ENCODE data around the gene PTPN3. TPM values are rescaled to one million over a fixed set of nuclear protein-coding genes. Genes with fewer than 3 reads are reported as not detected.
A peak's percentile ranks its signal among the peaks of the same experiment; 100 is the strongest.
"Not testable (repeated sequence)": the region's sequence is repeated elsewhere in the genome, so short reads cannot be mapped to it uniquely, and the experiment has no call there.

Gene PTPN3
- total RNA-seq, 1 experiment from 2014 or later, result 10.3 TPM

- DNase-seq (ENCODE audit: low spot score), result peak; percentile 67
These were observed 96.7 kb downstream of the PTPN3 start for GRCh38 chr9:109401169-109401989.

GRCh38 chr9:109399258-109399767, 98.8 kb downstream of the PTPN3 start:
- no peak for DNase-seq (ENCODE audit: low spot score)

GRCh38 chr9:109391176-109391575, 106.9 kb downstream of the PTPN3 start:
- DNase-seq (ENCODE audit: low spot score), result no peak

GRCh38 chr9:109387856-109388255, 110.3 kb downstream of the PTPN3 start:
- no peak for DNase-seq (ENCODE audit: low spot score)

- DNase-seq (ENCODE audit: low spot score), result no peak
These were observed 110.9 kb downstream of the PTPN3 start for GRCh38 chr9:109387206-109387605.

- no peak for DNase-seq (ENCODE audit: low spot score)
These were observed 112.6 kb downstream of the PTPN3 start for GRCh38 chr9:109385499-109385898.

- no peak for DNase-seq (ENCODE audit: low spot score)
These were observed 114.2 kb downstream of the PTPN3 start for GRCh38 chr9:109383947-109384346.

GRCh38 chr9:109383356-109383755, 114.8 kb downstream of the PTPN3 start:
- no peak for DNase-seq (ENCODE audit: low spot score)

- no peak for DNase-seq (ENCODE audit: low spot score)
These were observed 115.5 kb downstream of the PTPN3 start for GRCh38 chr9:109382585-109382984.

- peak; percentile 18 for DNase-seq (ENCODE audit: low spot score)
These were observed 115.9 kb downstream of the PTPN3 start for GRCh38 chr9:109382182-109382581.

- peak; percentile 87 for DNase-seq (ENCODE audit: low spot score)
These were observed 116.9 kb downstream of the PTPN3 start for GRCh38 chr9:109381011-109381729.

GRCh38 chr9:109379513-109379912, 118.6 kb downstream of the PTPN3 start:
- no peak for DNase-seq (ENCODE audit: low spot score)

GRCh38 chr9:109378316-109378715, 119.8 kb downstream of the PTPN3 start:
- DNase-seq (ENCODE audit: low spot score), result no peak

GRCh38 chr9:109372246-109372645, 125.9 kb downstream of the PTPN3 start:
- peak; percentile 36 for DNase-seq (ENCODE audit: low spot score)

GRCh38 chr9:109371374-109371773, 126.7 kb downstream of the PTPN3 start:
- no peak for DNase-seq (ENCODE audit: low spot score)

GRCh38 chr9:109369285-109369684, 128.8 kb downstream of the PTPN3 start:
- DNase-seq (ENCODE audit: low spot score), result no peak

- DNase-seq (ENCODE audit: low spot score), result no peak
These were observed 137.3 kb downstream of the PTPN3 start for GRCh38 chr9:109360771-109361170.

GRCh38 chr9:109358968-109359603, 139.0 kb downstream of the PTPN3 start:
- not testable (repeated sequence) for DNase-seq (ENCODE audit: low spot score)

- no peak for DNase-seq (ENCODE audit: low spot score)
These were observed 142.4 kb downstream of the PTPN3 start for GRCh38 chr9:109355564-109356297.

- no peak for DNase-seq (ENCODE audit: low spot score)
These were observed 143.9 kb downstream of the PTPN3 start for GRCh38 chr9:109354190-109354589.

- no peak for DNase-seq (ENCODE audit: low spot score)
These were observed 147.1 kb downstream of the PTPN3 start for GRCh38 chr9:109351032-109351431.

GRCh38 chr9:109349421-109349846, 148.7 kb downstream of the PTPN3 start:
- peak; percentile 87 for DNase-seq (ENCODE audit: low spot score)

Data from A172 (cell line).